ENCODE results near the gene FLT3LG. TPM values are rescaled to one million over a fixed set of nuclear protein-coding genes. Genes with fewer than 3 reads are reported as not detected.

Gene FLT3LG
- total RNA-seq, 6 experiments from 2014 or later = 0.80 to 4.4 (median 2.3) TPM

DNA sequence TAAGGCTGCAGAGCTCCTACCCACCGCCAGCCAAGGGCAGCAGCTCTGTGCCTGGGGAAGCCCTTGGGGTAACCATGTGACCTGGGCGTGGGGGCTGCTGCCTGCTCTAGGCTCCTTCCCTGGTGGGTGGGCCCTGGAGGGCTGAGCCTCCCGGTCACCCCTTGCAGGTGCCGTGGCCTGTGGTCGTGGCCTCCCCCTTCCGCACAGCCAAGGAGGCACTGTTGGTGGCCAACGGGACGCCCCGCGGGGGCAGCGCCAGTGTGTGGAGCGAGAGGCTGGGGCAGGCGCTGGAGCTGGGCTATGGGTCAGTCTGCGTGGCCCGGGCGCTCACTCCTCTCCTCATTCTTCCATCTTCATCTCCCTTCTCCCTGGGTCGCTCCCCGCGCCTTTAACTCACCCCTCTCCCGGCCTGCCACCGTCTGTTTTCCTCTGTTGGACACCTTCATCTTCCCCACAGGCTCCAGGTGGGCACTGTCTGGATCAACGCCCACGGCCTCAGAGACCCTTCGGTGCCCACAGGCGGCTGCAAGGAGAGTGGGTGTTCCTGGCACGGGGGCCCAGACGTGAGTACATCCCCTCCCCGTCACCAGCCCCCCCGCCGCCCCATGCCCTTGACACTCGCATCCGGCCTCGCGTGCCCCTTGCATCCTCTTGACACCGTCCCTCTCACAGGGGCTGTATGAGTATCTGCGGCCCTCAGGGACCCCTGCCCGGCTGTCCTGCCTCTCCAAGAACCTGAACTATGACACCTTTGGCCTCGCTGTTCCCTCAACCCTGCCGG is 9.9 kb upstream of the FLT3LG start:
- Histone ChIP-seq H3K36me3 (peaks cover 0 to 12% (median 0%) of the 10 kb centered on the region in 4 donors), H3K4me3 (no peak overlapping the region), H3K27ac (no peak overlapping the region), H3K9me3 (no peaks in the 10 kb centered on the region), H3K4me1 (no peaks in the 10 kb centered on the region), H3K27me3 (no peaks in the 10 kb centered on the region)
- DNase-seq = no peak
- TF ChIP-seq, protein P1, sequence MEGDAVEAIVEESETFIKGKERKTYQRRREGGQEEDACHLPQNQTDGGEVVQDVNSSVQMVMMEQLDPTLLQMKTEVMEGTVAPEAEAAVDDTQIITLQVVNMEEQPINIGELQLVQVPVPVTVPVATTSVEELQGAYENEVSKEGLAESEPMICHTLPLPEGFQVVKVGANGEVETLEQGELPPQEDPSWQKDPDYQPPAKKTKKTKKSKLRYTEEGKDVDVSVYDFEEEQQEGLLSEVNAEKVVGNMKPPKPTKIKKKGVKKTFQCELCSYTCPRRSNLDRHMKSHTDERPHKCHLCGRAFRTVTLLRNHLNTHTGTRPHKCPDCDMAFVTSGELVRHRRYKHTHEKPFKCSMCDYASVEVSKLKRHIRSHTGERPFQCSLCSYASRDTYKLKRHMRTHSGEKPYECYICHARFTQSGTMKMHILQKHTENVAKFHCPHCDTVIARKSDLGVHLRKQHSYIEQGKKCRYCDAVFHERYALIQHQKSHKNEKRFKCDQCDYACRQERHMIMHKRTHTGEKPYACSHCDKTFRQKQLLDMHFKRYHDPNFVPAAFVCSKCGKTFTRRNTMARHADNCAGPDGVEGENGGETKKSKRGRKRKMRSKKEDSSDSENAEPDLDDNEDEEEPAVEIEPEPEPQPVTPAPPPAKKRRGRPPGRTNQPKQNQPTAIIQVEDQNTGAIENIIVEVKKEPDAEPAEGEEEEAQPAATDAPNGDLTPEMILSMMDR (IDR thresholded peaks at IDR 0.05) = no peak
- TF ChIP-seq POLR2A (IDR thresholded peaks at IDR 0.05) = no peak
- ATAC-seq = peak in 2 of 4 donors; percentile 9 to 11
- intact Hi-C loops (cut with DNase I) = no loop called here
- WGBS (ENCODE audit: insufficient coverage, low coverage, low lambda C conversion rate, missing lambda C conversion rate) = 95% methylated on average over 18 of the region's 39 CpGs

DNA sequence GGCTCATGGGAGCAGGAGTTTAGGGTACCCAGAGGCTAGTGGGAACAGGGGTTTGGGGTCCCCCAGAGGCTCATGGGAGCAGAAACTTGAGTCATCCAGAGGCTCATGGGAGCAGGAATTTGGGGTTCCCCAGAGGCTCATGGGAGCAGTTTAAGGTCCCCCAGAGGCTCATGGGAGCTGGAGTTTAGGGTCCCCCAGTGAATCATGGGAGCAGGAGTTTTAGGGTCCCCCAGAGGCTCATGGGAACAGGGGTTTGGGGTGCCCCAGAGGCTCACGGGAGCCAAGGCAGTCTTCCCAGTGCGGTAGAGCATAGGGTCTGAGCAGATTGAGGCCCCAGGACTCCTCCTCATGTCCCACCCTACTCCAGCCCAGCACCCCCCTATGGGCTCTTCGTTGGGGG is 8.6 kb upstream of the FLT3LG start:
- no CpG with 5 or more reads among the region's 3 CpGs for WGBS (ENCODE audit: insufficient coverage, low coverage, low lambda C conversion rate, missing lambda C conversion rate)
- intact Hi-C loops (cut with DNase I) = no loop called here
- H3K36me3 ChIP-seq = peaks cover 0 to 3% (median 0%) of the 10 kb centered on the region in 4 donors
- no peaks in the 10 kb centered on the region for H3K27me3 ChIP-seq
- no peak for ATAC-seq
- TF ChIP-seq POLR2A (IDR thresholded peaks at IDR 0.05) = no peak
- TF ChIP-seq, protein P1 (IDR thresholded peaks at IDR 0.05) = no peak
- no peak overlapping the region for H3K27ac ChIP-seq
- no peaks in the 10 kb centered on the region for H3K9me3 ChIP-seq
- no peak overlapping the region for H3K4me3 ChIP-seq
- DNase-seq = no peak
- no peaks in the 10 kb centered on the region for H3K4me1 ChIP-seq

DNA sequence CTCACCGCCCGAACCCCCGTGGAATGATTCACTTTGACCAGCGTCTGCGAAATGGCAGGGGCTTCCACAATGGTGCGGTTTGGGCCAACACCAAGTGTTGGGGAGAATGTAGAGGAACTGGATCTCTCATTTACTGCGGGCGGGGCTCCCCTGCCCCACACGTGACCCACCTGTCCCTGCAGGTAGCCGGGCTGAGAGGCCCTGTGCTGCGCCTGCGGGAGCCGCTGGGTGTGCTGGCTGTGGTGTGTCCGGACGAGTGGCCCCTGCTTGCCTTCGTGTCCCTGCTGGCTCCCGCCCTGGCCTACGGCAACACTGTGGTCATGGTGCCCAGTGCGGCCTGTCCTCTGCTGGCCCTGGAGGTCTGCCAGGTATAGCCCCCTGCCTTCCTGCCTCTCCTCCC is 5.8 kb upstream of the FLT3LG start:
- Histone ChIP-seq H3K36me3 (no peaks in the 10 kb centered on the region), H3K9me3 (no peaks in the 10 kb centered on the region), H3K27me3 (no peaks in the 10 kb centered on the region), H3K4me1 (no peaks in the 10 kb centered on the region), H3K4me3 (no peak overlapping the region), H3K27ac (no peak overlapping the region)
- 100% methylated on average over 3 of the region's 19 CpGs for WGBS (ENCODE audit: insufficient coverage, low coverage, low lambda C conversion rate, missing lambda C conversion rate)
- DNase-seq (no peak), ATAC-seq (no peak)
- intact Hi-C loops (cut with DNase I) = no loop called here
- TF ChIP-seq, protein P1 (IDR thresholded peaks at IDR 0.05) = no peak
- no peak for TF ChIP-seq POLR2A (IDR thresholded peaks at IDR 0.05)

DNA sequence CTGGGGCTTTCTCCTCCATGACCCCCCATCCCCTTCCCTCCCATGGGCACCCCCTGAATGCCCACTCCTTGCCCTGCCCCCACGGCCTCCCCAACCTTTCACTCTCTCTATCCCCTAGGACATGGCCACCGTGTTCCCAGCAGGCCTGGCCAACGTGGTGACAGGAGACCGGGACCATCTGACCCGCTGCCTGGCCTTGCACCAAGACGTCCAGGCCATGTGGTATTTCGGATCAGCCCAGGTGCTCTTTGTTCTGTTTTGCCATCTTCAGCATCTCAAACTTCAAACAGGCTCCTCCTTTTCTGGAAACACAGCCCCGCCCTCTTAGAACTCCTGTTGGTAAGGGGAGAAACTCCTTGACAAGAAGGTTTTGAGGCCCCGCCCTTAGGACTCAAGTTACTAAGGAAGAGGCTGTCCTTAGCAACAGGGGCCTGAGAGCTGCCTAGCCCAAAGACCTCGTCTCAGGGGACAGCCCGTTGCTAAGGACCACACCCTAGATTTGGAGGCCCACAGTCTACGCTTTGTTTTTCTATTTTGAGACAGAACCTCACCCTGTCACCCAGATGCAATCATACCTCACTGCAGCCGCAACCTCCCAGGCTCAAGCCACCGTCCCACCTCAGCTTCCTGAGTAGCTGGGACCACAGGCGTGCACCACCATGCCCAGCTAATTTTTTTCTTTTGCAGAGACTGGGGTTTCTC is 5.1 kb upstream of the FLT3LG start:
- ATAC-seq (peak in 2 of 4 donors; percentile 14 to 34), DNase-seq (no peak)
- Histone ChIP-seq H3K27me3 (no peaks in the 10 kb centered on the region), H3K4me3 (no peak overlapping the region), H3K9me3 (no peaks in the 10 kb centered on the region), H3K36me3 (no peaks in the 10 kb centered on the region), H3K27ac (no peak overlapping the region), H3K4me1 (peaks cover 0 to 5% (median 0%) of the 10 kb centered on the region in 4 donors)
- WGBS (ENCODE audit: insufficient coverage, low coverage, low lambda C conversion rate, missing lambda C conversion rate) = 53% methylated on average over 10 of the region's 15 CpGs
- intact Hi-C loops (cut with DNase I) = no loop called here
- TF ChIP-seq POLR2A (IDR thresholded peaks at IDR 0.05) = no peak
- TF ChIP-seq, protein P1 (IDR thresholded peaks at IDR 0.05) = no peak
